ENCODE results near the gene SLC9A4.

DNA sequence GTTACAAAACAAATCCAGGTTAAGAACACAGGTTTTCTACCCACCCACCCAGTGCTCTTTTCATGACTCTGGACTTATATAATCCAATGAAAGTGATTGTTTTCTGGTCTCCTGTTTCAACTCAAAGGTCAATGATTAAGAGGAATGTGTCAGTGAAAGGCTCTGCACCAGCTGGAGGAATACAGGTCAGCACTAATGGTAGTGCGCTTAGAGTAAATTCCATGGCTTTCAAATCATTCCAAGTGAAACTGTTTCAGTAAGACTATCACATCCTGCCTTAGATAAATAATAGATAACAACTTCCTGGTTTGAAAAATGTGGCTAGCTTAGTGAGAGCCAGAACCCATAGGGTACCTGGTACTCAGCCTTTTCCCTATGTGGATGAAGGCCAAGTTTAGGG is 47.8 kb downstream of the SLC9A4 start:
- TF ChIP-seq POLR2A (IDR thresholded peaks at IDR 0.05) (no peak), EP300 (IDR thresholded peaks at IDR 0.05) (no peak)
- TF ChIP-seq, protein P1, sequence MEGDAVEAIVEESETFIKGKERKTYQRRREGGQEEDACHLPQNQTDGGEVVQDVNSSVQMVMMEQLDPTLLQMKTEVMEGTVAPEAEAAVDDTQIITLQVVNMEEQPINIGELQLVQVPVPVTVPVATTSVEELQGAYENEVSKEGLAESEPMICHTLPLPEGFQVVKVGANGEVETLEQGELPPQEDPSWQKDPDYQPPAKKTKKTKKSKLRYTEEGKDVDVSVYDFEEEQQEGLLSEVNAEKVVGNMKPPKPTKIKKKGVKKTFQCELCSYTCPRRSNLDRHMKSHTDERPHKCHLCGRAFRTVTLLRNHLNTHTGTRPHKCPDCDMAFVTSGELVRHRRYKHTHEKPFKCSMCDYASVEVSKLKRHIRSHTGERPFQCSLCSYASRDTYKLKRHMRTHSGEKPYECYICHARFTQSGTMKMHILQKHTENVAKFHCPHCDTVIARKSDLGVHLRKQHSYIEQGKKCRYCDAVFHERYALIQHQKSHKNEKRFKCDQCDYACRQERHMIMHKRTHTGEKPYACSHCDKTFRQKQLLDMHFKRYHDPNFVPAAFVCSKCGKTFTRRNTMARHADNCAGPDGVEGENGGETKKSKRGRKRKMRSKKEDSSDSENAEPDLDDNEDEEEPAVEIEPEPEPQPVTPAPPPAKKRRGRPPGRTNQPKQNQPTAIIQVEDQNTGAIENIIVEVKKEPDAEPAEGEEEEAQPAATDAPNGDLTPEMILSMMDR (IDR thresholded peaks at IDR 0.05) = no peak
